Breast epithelium (tissue), 3 donors: ENCODE data around the gene IL12RB1.
A peak's percentile ranks its signal among the peaks of the same experiment; 100 is the strongest.

Experiments
- POLR2A ChIP-seq: fragments of 450-650 bp; IDR thresholded peaks from one replicate; pipeline ENCODE4 v1.6.1; 2016; ENCODE audit warnings: antibody characterized with exemption, mild to moderate bottlenecking, moderate library complexity
- POLR2AphosphoS5 ChIP-seq, 3 donors: sonication (generic); formaldehyde crosslinking; IDR thresholded peaks; one replicate each; pipeline ENCODE4 v1.6.1; 2017; ENCODE audit warnings: antibody characterized with exemption in 3 of 3
- TF ChIP-seq, protein P1 (sequence below), 3 donors: fragments of 450-650 bp; IDR thresholded peaks; one replicate each; pipeline ENCODE4 v1.5.1; 2016 to 2017; ENCODE audit warnings: antibody characterized with exemption in 3 of 3, mild to moderate bottlenecking in 3 of 3, moderate library complexity in 3 of 3

DNA sequence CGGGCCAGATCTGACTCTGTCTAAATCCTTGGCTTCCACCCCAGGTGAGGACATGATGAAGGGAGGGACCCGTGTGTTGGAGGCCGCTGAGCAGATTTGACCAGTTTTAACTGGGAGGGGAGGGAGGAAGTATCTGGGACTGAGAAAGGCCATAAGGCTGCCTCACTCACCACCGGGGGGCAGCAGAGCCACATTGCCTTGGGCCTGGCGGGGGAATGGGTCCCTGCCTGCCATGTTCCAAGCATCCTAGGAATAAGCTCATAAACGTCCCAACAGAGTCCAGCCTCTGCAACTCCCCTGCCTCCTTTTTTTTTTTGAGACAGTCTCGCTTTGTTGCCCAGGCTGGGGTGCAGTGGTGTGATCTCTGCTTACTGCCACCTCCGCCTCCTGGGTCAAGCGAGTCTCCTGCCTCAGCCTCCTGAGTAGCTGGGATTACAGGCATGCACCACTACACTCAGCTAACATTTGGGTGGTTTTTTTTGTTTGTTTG is 26.3 kb upstream of the IL12RB1 start:
- TF ChIP-seq, protein P1, sequence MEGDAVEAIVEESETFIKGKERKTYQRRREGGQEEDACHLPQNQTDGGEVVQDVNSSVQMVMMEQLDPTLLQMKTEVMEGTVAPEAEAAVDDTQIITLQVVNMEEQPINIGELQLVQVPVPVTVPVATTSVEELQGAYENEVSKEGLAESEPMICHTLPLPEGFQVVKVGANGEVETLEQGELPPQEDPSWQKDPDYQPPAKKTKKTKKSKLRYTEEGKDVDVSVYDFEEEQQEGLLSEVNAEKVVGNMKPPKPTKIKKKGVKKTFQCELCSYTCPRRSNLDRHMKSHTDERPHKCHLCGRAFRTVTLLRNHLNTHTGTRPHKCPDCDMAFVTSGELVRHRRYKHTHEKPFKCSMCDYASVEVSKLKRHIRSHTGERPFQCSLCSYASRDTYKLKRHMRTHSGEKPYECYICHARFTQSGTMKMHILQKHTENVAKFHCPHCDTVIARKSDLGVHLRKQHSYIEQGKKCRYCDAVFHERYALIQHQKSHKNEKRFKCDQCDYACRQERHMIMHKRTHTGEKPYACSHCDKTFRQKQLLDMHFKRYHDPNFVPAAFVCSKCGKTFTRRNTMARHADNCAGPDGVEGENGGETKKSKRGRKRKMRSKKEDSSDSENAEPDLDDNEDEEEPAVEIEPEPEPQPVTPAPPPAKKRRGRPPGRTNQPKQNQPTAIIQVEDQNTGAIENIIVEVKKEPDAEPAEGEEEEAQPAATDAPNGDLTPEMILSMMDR (IDR thresholded peaks at IDR 0.05) = peak; percentile 57 to 82 (median 72)
- TF ChIP-seq POLR2AphosphoS5 (IDR thresholded peaks at IDR 0.05) (no peak), POLR2A (no peak)
